IPS-20b (cell line): ENCODE results near the gene FNDC3B.
A peak's percentile ranks its signal among the peaks of the same experiment; 100 is the strongest.

Experiments used
- H3K27ac ChIP-seq: one replicate; pipeline ENCODE4 v1.5.1; 2013; ENCODE audit warnings: low read length
- H3K27me3 ChIP-seq: 2 replicates; pipeline ENCODE4 v1.6.1; 2013; ENCODE audit warnings: mild to moderate bottlenecking, low read length, inconsistent platforms; ENCODE audit not compliant: insufficient read depth
- H3K36me3 ChIP-seq: 2 replicates; pipeline ENCODE4 v1.6.1; 2013; ENCODE audit warnings: low read depth, mild to moderate bottlenecking, inconsistent platforms, low read length, moderate library complexity; ENCODE audit not compliant: insufficient read depth
- H3K4me1 ChIP-seq: 2 replicates; pipeline ENCODE4 v1.6.1; 2013; ENCODE audit warnings: mild to moderate bottlenecking, control low read depth, inconsistent platforms, low read length, moderate library complexity; ENCODE audit not compliant: insufficient read depth
- H3K4me3 ChIP-seq: 2 replicates; pipeline ENCODE4 v1.5.1; 2013; ENCODE audit warnings: mild to moderate bottlenecking, low read length, inconsistent platforms
- H3K9ac ChIP-seq: 2 replicates; pipeline ENCODE4 v1.6.1; 2013; ENCODE audit warnings: low read depth, mild to moderate bottlenecking, inconsistent platforms, low read length, moderate library complexity
- H3K9me3 ChIP-seq: 2 replicates; pipeline ENCODE4 v1.6.1; 2013; ENCODE audit warnings: mild to moderate bottlenecking, low read depth, low read length, inconsistent platforms; ENCODE audit not compliant: insufficient read depth

Gene FNDC3B

DNA sequence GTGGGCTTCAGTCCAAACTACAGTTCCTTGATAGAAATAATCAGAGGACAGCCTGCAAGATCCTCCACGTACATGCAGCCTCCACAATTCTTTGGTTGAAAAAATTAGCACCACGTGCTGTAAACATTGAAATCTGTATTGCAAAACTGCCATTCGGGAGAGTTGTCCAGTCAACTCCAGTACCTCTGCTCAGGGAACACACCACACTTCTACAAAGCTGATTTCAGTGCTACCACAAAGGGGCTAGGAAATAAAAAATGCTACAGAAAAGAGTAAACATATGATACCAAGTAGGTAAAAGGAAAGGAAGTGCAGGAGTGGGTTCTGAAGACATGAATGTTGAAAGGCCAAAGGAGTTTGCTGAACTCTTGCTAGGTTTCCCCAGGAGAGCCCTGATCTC lies 368.5 kb downstream of the FNDC3B start:
- no peaks in the 10 kb centered on the region for H3K36me3 ChIP-seq
- H3K4me1 ChIP-seq, result no peaks in the 10 kb centered on the region
- H3K27me3 ChIP-seq, result no peaks in the 10 kb centered on the region

GRCh38 chr3:172410702-172411477 lies 371.5 kb downstream of the FNDC3B start:
- Histone ChIP-seq H3K9ac (no peak overlapping the region), H3K36me3 (no peaks in the 10 kb centered on the region), H3K9me3 (no peaks in the 10 kb centered on the region), H3K27ac (no peak overlapping the region), H3K27me3 (no peaks in the 10 kb centered on the region), H3K4me3 (no peak overlapping the region), H3K4me1 (no peaks in the 10 kb centered on the region)

More for the DNA sequence above, 368.5 kb downstream of the FNDC3B start:
- no peak overlapping the region for H3K9ac ChIP-seq
- no peak overlapping the region for H3K4me3 ChIP-seq
- no peak overlapping the region for H3K27ac ChIP-seq
- no peaks in the 10 kb centered on the region for H3K9me3 ChIP-seq

DNA sequence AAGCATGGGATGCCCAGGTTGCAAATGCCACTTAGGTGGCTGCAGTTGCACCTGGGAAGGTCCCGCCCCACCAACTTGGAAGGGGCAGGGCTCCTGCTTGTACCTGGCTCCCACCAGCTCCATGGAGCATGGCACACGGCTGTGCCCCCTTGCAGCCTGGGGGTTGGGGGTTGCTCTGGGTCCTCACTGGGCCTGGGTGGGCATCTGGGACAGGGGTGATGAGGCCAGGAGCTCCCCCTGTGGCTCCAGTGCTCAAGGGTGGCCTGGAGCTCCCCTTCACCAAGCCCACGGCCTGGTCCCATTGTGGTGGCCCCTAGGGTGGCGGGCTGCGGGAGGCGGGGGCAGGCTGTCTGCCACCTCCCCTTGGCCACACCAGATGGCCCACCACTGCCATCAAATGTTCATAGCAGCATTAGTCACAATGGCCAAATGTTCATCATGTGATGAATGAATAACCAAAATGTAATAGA lies 372.1 kb downstream of the FNDC3B start:
- Histone ChIP-seq H3K9ac (no peak overlapping the region), H3K9me3 (no peaks in the 10 kb centered on the region), H3K27ac (no peak overlapping the region), H3K36me3 (no peaks in the 10 kb centered on the region), H3K4me3 (no peak overlapping the region), H3K4me1 (no peaks in the 10 kb centered on the region), H3K27me3 (no peaks in the 10 kb centered on the region)

DNA sequence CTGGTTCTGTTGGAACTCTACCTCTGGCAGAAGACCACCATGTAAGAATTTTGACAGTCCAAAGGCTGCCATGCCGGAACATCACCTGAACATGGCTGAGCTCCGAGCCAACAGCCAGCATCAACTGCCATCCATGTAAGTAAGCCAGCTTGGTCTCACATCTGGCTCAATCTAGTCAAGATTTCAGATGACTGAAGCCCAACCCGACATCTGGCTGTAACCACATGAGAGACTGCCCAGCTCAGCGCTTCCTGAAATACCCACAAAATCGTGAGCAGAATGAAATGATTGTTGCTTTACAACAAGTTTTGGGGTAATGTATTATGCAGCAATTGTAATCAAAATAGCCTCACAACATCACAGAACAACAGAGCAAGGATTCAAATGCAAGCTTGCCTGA lies 375.9 kb downstream of the FNDC3B start:
- H3K4me1 ChIP-seq, result no peaks in the 10 kb centered on the region
- H3K4me3 ChIP-seq, result no peak overlapping the region
- H3K36me3 ChIP-seq, result no peaks in the 10 kb centered on the region

GRCh38 chr3:172437713-172438112 lies 398.3 kb downstream of the FNDC3B start:
- H3K27me3 ChIP-seq, result no peaks in the 10 kb centered on the region
- H3K9me3 ChIP-seq, result peaks cover 11% of the 10 kb centered on the region
- no peaks in the 10 kb centered on the region for H3K36me3 ChIP-seq
- H3K4me1 ChIP-seq, result no peaks in the 10 kb centered on the region
- no peak overlapping the region for H3K27ac ChIP-seq
- no peak overlapping the region for H3K9ac ChIP-seq
- no peak overlapping the region for H3K4me3 ChIP-seq

More for the DNA sequence above, 375.9 kb downstream of the FNDC3B start:
- H3K27me3 ChIP-seq, result no peaks in the 10 kb centered on the region
- H3K27ac ChIP-seq, result no peak overlapping the region
- no peaks in the 10 kb centered on the region for H3K9me3 ChIP-seq
- no peak overlapping the region for H3K9ac ChIP-seq

DNA sequence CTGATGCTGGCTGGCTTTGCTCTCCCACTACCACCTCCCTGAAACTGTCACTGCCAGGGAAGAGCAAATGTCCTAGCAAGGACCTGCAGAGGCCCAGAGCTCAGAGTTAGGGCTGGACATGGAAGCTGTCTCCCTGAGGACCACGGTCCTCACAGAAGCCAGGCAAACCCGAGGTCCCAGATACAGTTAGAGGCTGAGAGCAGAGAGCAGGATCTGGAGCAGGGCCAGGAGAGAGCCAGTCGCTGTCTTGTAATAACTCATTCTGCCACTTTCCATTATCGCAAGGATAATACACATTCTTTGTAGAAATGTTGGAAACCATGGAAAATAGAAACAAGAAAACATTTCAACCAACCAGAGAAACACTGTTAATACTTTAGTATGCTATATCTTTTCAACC lies 398.8 kb downstream of the FNDC3B start:
- Histone ChIP-seq H3K9me3 (peaks cover 8% of the 10 kb centered on the region), H3K4me3 (no peak overlapping the region), H3K4me1 (no peaks in the 10 kb centered on the region), H3K27ac (no peak overlapping the region), H3K36me3 (no peaks in the 10 kb centered on the region), H3K27me3 (no peaks in the 10 kb centered on the region), H3K9ac (no peak overlapping the region)

GRCh38 chr3:172441581-172441980 lies 402.2 kb downstream of the FNDC3B start:
- H3K4me1 ChIP-seq, result no peaks in the 10 kb centered on the region
- no peaks in the 10 kb centered on the region for H3K9me3 ChIP-seq
- H3K36me3 ChIP-seq, result no peaks in the 10 kb centered on the region
- H3K9ac ChIP-seq, result no peak overlapping the region
- H3K27me3 ChIP-seq, result peaks cover 29% of the 10 kb centered on the region
- H3K4me3 ChIP-seq, result no peak overlapping the region
- no peak overlapping the region for H3K27ac ChIP-seq

DNA sequence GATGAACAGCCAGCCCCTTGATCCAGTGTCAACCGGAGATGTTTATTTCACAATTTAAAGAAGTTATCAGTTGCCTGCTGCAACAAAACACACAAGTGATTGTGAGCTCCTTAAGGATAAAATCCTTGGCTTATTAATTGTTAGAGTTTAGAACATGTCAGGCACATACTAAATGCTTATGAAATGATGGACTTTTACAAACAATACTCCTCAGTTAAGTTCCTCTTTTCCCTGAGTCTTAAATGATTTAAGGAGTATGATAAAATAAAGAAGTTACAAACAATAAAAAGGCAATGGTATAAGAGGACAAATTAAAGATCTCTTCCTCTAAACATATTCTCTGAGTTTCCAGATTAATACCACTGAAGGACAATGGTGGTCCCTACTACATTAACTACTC lies 403.2 kb downstream of the FNDC3B start:
- H3K4me3 ChIP-seq, result no peak overlapping the region
- no peaks in the 10 kb centered on the region for H3K4me1 ChIP-seq
- no peak overlapping the region for H3K27ac ChIP-seq
- H3K9me3 ChIP-seq, result no peaks in the 10 kb centered on the region
- no peaks in the 10 kb centered on the region for H3K36me3 ChIP-seq
- H3K27me3 ChIP-seq, result peaks cover 39% of the 10 kb centered on the region
- H3K9ac ChIP-seq, result no peak overlapping the region

GRCh38 chr3:172444821-172445220 lies 405.4 kb downstream of the FNDC3B start:
- H3K4me1 ChIP-seq, result no peaks in the 10 kb centered on the region; the same call in 1 of the 2 replicates
- peaks cover 61% of the 10 kb centered on the region for H3K27me3 ChIP-seq
- no peak overlapping the region for H3K4me3 ChIP-seq
- H3K36me3 ChIP-seq, result no peaks in the 10 kb centered on the region
- H3K9me3 ChIP-seq, result no peaks in the 10 kb centered on the region
- no peak overlapping the region for H3K9ac ChIP-seq
- no peak overlapping the region for H3K27ac ChIP-seq

DNA sequence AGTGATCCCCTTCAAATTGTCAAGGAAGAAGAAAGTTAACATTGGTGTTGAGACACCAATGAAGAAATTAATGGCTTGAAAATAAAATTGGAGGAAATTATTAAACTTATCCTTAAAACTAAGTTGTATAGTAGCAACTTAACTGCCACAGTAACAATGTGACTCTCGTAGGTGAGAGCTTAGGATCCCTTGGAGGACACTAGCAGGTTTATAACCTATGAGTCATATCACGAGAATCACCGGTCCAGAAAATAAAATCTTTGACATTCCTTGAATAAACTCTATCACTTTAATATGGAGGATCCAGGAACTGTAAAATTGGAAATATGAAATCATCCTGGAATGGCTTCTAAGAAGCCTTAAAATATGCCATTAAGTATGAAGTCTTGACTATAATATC lies 406.8 kb downstream of the FNDC3B start:
- H3K27me3 ChIP-seq, result peaks cover 75% of the 10 kb centered on the region
- no peaks in the 10 kb centered on the region for H3K36me3 ChIP-seq
- H3K4me3 ChIP-seq, result no peak overlapping the region
- H3K4me1 ChIP-seq, result no peaks in the 10 kb centered on the region; the same call in 1 of the 2 replicates
- no peak overlapping the region for H3K27ac ChIP-seq
- no peaks in the 10 kb centered on the region for H3K9me3 ChIP-seq
- no peak overlapping the region for H3K9ac ChIP-seq

DNA sequence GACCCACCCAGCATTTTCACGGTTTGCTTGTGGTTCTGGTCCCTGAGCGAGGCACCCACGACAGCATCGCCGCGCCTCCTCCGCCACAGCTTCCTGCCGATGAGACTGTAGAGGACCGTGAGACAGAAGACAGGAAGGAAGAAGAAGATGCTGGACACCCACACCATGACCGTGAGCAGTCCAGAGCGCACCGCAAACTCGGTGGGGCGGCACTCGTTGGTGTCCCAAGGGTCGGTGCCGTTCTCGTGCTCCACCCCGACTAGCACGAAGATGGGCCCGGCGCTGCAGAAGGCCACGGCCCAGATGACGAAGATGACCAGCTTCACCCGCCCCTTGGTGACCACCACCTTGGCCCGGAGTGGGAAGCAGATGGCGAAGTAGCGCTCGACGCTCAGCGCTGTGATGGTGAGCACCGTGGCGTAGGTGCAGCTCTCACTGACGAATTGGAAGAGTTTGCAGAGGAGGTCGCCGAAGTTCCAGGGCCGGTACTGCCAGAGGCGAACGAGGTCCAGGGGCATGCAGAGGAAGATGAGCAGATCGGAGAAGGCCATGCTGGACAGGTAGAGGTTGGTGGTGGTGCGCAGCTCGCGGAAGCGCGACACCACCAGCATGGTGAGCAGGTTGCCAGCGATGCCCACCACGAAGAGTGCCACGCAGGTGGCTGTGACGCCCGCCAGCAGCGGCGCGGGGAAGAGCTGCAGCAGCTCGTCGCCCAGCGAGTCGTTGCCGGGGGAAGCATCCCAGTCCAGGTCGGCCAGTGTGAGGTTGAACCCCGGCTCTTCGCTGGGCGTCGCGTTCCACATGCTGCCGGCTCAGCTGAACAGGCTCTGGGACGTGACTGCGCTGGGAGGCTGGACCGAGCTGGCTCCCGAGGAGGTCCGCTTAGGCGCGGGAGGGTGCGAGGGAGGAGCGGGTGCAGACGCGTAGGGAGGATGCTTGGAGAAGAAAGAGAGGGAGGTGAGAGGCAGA lies 408.5 kb downstream of the FNDC3B start, which contains the start of gene GHSR:
TSS of gene GHSR (minus strand) at position 846 of the 969 bp plus-strand sequence. CDS start at position 803, 43 bp downstream.
- no peak within 1 kb of the TSS for H3K27ac ChIP-seq
- H3K9me3 ChIP-seq, result no peaks in the 10 kb centered on the region
- H3K4me1 ChIP-seq, result no peaks in the 10 kb centered on the region; the same call in 1 of the 2 replicates
- H3K4me3 ChIP-seq, result peak within 1 kb of the TSS; percentile 58
- no peaks in the 10 kb centered on the region for H3K36me3 ChIP-seq
- H3K27me3 ChIP-seq, result peaks cover 88% of the 10 kb centered on the region
- no peak within 1 kb of the TSS for H3K9ac ChIP-seq
